GM18873 (cell line): ENCODE data around the gene NUDT10.
"Not testable (repeated sequence)": the region's sequence is repeated elsewhere in the genome, so short reads cannot be mapped to it uniquely, and the experiment has no call there.

Source experiments
- ATAC-seq: cut with Tn5 transposase; IDR thresholded peaks from one replicate; pipeline ENCODE4 v1.9.1; 2021; ENCODE audit warnings: mild to moderate bottlenecking, moderate library complexity, moderate number of reproducible peaks; ENCODE audit not compliant: unreplicated experiment, low FRiP score

The NUDT10 gene

DNA sequence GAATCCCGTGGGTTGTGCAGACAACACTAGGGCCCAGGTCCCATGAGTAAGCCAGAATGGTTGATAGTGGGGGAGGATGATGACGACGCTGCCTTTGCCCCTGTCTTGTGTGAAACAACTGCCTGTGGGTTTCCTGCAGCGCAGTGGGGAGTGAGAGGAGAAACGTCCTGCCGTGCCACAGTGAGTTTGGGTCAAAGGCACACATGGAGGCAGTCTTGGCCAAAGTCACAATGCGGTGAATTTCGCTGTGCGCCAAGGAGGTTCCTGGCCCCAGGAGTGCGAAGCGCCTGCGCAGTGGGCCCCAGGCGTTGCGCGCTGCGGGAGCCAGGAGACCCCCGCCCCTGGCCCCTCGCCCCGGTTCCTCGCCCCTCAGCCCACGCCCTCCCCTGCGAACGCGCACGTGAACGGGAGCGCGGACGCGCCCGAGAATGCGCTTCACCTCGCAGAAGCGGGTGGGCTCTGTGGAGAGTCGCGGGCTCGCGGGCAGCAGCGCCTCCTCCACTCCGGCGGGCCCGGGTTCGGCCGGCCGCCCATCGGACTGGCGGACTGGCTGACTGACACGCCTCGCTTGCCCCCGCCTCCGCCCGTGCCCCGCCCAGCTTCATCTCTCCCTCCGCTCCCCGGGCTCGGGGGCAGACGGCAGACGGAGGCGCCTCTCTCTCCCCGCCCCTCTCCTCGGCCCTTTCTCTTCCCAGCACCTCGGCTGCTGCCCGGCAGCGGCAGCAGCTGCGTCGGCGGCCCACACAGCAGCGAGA, at the start of gene NUDT10:
NUDT10 (plus strand) TSS at position 635 of the 755 bp plus-strand sequence. CDS start 144 bp downstream, outside the sequence.
- ATAC-seq = no peak

DNA sequence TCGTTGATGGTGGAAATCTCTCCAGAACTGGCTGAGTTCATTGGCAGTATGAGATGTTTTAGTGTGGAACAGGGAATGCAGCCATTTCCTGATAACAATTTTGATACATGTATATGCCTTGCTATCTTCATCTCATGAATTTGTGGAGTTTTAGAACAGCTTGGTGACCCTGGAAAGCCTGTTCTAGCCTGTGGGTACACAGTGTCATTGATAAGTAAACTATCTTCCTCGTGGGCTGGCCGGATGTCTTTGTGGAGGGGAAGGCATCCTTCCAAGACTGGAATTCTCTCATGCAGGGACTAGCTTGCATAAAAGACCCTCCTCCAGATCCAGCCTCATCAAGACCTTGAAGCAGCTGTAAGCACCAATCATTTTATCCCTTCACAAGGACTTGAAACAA, 40.2 kb upstream of the NUDT10 start:
- no peak for ATAC-seq

DNA sequence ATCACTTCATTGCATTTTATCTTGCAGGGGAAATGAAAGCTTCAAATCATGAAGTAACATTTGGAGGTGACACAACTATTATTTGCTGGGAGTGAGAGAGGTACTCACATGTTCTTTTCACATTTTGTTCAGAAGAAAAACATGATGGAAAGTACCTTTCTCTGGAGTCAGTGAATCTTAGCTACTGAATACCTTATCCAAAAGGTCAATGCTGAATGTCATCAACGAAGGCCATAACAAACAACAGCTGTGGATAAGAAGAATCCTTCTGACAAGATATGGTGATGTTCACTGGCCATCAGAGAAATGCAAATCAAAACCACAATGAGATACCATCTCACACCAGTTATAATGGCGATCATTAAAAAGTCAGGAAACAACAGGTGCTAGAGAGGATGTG, 36.5 kb upstream of the NUDT10 start:
- no peak for ATAC-seq

DNA sequence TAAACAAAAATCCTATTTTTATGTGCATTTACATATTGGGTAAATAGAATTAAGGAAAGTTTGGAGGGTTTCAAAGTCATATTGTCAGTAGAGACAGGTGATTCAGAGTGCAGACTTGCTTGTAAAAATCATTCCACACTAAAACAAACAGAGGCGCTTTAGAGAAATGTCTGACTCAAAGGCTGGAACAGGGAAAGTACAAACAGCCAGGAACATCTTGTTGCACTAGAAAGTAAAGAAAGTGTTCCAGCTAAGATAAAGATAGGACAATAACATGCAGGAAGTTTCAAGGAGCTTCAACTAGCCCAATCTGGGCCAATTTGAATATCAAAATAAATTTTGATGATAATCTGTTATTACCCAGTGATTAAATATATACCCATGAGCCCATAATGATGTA, 16.4 kb upstream of the NUDT10 start:
- no peak for ATAC-seq

DNA sequence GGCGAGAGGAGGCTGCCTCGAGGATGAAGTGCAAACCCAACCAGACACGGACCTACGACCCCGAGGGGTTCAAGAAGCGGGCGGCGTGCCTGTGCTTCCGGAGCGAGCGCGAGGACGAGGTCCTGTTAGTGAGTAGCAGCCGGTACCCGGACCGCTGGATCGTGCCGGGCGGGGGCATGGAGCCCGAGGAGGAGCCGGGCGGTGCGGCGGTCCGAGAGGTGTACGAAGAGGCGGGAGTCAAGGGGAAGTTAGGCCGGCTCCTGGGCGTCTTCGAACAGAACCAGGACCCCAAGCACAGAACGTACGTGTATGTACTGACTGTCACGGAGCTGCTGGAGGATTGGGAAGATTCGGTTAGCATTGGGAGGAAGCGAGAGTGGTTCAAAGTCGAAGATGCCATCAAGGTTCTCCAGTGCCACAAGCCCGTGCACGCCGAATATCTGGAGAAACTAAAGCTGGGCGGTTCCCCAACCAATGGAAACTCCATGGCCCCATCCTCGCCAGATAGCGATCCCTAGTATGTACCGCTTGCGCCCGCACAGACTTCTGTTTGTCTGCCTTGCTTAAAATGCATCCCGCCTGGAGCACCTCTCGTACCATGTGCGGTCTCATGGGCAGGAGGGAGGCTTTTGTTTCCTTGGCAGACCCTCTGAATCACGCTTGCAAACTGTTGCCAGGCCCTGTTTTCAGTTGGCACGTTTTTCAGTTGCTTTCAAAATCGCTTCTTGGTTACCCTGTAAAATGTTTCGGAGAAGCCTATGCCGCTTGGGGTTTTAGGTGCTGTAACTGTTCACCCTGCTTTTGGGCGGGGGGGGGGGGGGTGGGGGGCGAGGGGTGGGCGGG, 542 bp downstream of the NUDT10 start:
- ATAC-seq = not testable (repeated sequence)

DNA sequence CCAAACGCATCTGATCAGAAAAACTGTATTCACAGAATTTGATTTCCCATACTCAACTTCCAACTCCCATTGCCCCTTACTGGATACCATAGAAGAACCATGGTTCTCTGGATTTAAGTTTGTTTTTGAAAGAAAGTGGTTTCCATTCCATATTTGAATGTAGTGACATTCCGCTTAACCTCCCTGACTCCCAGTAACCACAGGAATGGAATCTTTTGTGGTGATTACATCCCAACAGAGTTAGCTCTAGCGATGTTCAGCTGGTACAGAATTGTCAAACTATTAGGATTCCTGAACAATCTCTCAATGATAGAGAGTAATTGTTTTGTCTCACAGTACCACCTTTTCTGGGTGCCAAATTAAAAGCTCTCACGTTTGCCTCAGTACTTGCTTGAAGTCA, 1.7 kb downstream of the NUDT10 start:
- no peak for ATAC-seq

DNA sequence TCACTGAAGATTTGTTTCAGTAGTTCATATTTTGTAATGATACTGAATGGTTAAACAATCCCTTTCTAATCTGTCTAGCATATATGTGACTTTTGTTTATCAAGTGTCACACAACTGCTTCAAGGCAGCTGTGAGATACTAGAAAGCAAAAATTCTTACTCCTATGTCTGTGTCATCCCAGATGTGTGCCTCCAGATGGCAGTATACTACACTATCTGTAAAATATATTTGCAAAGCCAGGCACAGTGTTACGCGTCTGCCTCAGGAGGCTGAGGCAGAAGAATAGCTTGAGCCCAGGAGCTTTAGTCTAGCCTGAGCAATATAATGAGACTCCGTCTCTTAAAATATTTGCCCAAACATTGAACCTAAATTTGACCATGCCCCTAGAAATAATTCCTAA, 4.0 kb downstream of the NUDT10 start:
- no peak for ATAC-seq

DNA sequence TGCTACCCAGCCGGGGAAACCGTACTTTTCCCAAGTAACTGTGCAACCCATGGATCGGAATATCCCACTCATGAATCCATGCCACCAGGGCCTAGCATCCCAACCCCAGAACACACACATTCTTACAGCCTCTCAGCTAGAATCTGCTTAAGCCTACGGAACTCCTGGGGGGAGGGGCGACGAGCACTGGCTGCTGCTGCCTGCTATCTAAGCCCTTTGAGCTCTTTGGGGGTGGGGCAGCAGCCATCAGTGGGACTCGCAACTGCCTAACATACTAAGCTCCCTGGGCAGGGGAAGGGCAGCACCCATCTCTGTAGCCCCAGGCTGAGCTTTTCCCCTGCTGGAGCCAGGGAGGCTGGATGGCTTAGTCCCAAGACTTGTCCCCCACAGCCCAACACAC, 28.6 kb downstream of the NUDT10 start:
- no peak for ATAC-seq

DNA sequence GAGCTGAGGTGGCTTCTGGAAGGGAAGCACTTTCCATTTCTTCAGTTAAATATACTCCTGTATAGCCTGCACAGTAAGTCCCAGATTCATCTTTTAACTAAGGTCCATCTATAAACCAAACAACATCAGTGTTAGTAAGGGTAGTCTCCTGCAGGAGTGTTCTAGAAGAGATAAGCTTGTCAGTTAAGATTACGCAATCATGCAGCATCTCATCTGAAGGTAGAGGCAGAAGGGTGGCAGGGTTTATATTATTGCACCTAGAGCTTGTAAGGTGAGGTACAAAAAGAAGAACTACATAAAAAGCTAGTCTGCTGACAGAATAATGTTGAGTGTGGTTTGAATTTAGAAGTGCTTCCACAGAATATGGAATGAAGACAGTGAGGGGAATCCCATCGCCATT, 44.0 kb downstream of the NUDT10 start:
- ATAC-seq = no peak
